Stimulated activated CD8-positive, alpha-beta memory T cell treated with anti-CD3 and anti-CD28 coated beads, Interleukin-7, amount 100 ng/mL, for 1 hour (primary cell): ENCODE results near the gene RPL9.
"Not testable (repeated sequence)": the region's sequence is repeated elsewhere in the genome, so short reads cannot be mapped to it uniquely, and the experiment has no call there.

Experiments used
- DNase-seq, 2 donors: peaks; one replicate each; pipeline ENCODE4 v3.0.0-alpha.2; 2020; ENCODE audit warnings: low read depth in 2 of 2

Gene RPL9

DNA sequence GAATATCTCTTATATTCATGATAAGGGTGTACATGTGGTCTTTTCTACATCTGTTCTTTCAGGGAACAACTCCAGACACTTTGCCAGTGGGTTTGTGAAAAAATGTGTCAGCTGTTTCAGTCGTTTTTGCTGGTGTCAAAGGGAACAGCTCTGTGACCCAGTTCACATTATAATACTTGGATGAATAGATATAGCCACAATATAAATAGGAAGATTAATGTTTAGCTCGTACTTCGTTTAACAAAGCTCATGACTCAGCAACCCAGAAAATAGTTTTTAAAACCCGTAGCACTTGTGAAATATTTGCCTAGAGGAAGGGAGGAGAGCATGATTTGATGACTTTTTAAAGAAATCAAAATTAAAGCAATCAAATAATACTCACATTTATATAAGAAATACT lies 8.0 kb upstream of the RPL9 start:
- no peak for DNase-seq

DNA sequence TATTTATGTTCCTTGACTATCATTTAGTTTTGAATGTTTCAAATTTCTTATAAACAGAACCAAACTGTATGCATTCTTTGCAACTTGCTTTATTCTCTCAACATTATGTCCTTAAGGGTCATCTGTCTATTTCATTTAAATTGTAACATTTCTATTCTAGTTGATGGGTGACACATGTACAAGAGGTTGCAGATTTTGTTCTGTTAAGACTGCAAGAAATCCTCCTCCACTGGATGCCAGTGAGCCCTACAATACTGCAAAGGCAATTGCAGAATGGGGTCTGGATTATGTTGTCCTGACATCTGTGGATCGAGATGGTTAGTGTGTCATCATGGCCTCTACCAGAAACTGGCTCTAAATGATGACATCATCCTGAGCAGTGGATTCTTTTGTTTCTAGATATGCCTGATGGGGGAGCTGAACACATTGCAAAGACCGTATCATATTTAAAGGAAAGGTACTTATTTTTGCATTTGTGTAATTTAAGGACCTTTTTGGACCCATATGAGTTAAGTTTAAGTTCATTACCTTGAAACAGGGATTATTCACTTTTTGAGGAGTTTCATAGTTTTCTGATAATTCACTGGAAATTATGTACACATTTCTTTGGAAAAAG lies 6.3 kb upstream of the RPL9 start:
- no peak for DNase-seq

DNA sequence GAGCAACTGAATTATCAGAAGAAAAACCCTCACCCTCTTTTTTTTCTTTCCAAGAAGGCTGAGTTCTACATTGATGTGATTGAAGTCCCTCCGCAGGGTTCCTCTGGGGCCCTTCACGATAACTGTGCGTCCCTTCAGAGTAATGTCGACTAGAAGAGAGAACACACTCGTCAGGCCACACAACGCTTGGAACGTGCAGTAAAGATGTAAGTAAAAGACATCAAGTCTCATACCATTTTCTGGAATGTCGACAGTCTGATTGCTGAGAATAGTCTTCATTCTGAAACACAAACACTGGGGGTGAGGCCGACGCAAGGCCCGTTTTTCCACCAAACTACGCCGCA lies 589 bp downstream of the RPL9 start:
- DNase-seq, result not testable (repeated sequence)

DNA sequence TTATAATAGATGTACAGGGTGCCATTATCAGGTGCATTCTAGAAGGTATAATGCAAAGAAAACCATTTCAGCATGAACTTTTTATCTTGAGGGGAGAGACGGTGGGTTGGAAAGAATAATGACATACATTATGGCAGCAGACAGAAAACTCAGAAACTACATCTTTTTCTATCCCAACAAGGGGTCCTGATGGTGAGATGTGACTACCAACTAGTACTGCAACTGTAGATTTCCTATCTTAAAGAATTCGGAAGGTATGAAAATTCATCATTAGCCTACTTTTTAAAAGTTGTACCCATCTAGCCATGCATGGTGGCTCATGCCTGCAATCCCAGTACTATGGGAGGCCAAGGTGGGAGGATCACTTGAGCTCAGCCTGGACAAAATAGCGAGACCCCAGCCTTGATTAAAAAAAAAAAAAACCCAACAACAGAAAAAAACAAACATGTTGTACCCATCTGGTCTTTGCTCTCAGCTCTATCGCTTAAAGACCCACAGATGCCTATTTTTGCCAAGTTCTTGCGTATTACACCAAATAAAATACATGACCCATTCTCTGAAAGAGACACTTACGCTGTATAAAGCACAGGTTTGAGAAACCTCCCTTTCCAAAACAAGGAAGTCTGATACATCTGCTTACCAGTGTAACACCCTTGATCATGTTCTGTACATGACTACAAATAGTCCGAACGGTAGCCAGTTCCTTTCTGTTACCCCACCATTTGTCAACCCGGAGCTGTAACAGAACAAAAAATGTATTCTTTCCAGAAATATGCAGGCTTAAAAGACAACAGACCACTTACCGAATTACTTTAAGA lies 1.6 kb downstream of the RPL9 start:
- DNase-seq, result no peak

DNA sequence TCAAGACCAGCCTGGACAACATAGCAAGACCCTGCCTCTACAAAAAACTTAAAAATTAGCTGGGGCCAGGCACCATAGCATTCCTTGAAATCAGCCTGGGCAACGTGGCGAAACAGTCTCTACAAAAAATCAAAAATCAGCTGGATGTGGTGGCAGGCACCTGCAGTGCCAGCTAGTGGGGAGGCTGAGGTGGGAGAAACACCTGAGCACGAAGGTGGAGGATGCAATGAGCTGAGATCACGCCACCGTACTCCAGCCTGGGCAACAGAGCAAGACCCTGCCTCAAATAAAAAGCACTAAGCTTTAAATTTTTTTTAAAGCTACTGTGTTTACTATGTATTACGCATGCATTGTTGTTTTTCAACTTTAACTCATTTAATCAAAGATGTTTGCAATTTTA lies 3.2 kb downstream of the RPL9 start:
- DNase-seq, result no peak

DNA sequence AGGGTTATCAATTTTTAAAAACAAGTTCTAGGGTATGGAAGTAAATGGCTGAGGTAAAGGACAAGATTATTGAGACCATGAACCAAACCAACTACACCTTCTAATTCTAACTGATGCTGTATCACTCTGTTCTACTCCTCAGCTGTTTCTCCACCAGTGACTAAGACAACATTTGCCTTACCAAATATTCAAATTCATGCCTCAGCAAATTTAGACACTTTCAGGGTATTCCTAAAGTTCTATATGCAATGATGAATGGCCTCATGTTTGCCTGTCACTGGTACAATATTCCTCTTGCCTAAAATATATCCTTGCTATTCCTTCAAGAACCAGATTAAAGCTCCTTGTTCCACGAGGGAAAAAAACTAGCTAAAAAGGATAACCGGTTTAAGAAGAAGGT lies 5.0 kb downstream of the RPL9 start:
- DNase-seq, result no peak

DNA sequence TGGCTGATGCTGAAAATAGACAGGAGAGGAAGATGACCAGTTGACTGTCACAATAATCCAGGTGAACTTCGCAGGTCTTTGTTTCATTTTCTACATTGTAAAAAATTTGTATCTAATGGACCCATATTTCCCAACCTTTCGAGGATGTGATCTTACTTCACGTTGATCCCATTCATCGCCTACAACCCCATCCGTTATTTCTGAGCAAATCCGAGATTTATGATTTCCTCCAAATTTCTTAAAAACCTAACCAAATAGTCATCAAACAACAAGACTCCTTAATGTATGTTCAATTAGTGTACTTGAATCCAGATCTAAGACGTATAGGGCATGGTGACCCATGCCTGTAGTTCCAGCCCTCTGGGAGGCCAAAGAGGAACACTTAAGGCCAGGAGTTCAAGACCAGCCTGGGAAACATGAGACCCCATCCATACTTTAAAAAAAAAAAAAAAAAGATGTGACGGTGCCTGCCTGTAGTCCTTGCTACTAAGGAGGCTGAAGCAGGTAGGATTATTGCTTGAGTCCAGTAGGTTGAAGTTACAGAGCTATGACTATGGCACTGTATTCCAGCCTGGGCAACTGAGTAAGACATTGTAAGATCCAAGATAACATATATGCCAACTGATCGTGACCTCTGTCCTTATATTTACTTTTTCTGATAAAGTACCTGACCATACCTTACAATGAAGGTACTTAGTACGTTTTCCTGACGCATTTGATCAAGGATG lies 5.7 kb downstream of the RPL9 start:
- no peak for DNase-seq

DNA sequence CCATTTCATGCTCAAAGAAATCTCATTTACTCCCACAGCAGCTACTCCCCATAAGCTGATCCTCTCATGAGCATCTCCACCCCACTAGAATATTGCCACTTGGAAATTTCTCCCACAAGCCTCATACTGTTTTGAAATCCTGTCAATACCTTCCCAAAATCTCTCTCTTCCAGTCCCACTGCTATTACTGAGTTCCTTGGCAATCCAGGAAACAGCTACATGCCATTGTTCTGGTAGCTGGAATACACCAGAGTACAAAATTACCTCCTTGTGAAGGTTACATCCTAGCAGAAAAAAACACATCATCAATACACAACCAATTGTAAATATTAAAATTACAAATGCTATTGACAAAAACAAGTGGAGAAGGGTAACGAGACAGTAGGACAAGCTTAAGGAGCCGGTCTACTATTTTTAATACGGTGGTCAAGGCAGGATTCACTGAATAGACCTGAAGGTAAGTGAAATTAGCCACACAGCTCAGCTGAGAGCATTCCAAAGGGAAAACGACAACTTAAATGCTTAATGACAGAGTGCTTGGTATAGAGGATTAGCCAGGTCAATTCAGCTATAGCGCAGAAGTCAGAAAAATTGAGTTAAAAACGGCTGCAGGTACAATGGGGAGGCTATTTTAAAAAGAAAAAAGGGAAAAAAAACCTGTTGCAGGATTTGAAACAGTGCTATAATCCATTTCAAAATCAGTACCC lies 6.4 kb downstream of the RPL9 start:
- DNase-seq, result no peak

DNA sequence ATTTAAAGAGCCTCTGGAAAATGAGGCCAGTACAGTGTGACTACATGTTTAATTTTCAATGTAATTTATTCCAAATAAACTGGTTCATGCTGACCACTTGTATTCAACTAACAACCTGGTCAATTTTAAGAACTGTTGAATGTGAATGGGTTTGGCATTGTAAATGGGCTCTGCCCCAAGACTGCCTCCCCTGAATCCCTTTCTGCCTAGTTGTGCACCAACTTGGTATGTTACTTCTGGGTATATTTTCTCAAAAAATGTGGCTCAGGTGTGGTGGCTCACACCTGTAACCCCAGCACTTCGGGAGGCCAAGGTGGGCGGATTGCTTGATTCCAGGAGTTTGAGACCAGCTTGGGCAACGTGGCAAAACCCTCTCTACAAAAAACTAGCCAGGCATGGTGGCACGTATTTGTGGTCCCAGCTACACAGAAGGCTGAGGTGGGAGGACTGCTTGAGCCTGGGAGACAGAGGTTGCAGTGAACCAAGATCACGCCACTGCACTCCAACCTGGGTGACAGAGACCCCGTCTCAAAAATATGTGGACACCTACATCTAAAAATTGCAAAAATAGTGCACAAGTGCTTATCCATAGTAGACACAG lies 7.2 kb downstream of the RPL9 start:
- no peak for DNase-seq

DNA sequence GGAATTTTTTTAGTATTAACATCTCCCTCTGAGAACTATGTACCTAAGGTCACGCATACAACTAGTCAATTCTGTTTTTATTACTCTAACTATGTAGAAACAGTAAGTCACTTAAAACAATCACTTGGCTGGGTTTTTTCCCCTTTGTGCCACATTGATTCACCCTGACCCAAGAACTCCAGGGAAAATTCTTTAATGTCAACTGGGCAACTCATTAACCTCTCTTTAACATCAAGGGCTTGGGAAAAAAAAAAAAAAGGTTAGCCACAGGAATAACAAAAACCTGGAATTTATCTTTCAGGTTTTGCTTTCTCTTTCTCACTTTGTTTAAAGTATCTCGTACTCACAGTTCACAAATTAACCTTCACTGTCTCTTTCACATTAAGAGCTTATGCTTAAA lies 8.1 kb downstream of the RPL9 start:
- DNase-seq, result no peak

DNA sequence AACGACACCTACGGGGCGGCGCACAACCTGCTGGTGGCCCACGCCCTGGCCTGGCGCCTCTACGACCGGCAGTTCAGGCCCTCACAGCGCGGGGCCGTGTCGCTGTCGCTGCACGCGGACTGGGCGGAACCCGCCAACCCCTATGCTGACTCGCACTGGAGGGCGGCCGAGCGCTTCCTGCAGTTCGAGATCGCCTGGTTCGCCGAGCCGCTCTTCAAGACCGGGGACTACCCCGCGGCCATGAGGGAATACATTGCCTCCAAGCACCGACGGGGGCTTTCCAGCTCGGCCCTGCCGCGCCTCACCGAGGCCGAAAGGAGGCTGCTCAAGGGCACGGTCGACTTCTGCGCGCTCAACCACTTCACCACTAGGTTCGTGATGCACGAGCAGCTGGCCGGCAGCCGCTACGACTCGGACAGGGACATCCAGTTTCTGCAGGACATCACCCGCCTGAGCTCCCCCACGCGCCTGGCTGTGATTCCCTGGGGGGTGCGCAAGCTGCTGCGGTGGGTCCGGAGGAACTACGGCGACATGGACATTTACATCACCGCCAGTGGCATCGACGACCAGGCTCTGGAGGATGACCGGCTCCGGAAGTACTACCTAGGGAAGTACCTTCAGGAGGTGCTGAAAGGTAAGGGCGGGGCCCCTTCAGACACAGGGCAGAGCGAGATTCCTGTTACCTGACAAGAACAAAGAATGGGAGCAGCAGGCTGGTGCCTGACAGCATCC lies 11.7 kb downstream of the RPL9 start:
- DNase-seq, result no peak

DNA sequence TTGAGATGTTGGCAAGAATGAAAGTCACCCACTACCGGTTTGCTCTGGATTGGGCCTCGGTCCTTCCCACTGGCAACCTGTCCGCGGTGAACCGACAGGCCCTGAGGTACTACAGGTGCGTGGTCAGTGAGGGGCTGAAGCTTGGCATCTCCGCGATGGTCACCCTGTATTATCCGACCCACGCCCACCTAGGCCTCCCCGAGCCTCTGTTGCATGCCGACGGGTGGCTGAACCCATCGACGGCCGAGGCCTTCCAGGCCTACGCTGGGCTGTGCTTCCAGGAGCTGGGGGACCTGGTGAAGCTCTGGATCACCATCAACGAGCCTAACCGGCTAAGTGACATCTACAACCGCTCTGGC lies 12.3 kb downstream of the RPL9 start:
- DNase-seq, result no peak

DNA sequence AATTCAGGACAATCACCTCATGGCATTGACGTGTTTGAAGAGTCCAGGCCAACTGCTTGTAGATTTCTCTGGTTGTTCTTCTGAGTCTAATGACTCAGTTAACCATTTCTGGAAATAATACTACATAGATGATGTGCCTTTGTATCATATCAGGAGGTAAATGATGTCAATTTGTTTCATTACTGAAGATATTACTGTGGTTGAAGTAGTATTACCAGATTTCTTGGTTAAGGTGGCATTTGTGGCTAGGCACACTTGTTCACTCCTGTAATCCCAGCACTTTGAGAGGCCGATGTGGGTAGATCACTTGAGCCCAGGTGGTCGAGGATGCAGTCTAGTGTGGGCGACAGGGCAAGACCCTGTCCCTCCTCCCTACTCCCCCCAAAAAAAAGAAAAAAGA lies 15.7 kb downstream of the RPL9 start:
- DNase-seq, result no peak

DNA sequence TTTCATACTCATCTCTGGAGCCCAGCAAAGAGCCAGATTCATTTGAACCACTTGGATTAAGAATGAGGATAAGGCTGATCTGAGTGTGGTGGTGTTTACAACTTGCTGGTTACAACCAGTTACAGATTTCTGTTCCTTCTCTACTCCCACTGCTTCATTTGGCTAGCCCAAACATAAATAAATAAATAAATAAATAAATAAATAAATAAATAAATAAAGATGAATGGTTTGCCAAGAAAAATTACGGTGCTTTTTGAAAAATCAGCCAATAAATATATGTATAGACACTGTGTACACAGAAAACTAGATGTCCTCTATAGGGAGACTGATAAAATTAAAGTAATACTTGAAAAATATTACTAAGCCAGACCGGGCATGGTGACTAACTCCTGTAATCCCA lies 17.1 kb downstream of the RPL9 start:
- no peak for DNase-seq

DNA sequence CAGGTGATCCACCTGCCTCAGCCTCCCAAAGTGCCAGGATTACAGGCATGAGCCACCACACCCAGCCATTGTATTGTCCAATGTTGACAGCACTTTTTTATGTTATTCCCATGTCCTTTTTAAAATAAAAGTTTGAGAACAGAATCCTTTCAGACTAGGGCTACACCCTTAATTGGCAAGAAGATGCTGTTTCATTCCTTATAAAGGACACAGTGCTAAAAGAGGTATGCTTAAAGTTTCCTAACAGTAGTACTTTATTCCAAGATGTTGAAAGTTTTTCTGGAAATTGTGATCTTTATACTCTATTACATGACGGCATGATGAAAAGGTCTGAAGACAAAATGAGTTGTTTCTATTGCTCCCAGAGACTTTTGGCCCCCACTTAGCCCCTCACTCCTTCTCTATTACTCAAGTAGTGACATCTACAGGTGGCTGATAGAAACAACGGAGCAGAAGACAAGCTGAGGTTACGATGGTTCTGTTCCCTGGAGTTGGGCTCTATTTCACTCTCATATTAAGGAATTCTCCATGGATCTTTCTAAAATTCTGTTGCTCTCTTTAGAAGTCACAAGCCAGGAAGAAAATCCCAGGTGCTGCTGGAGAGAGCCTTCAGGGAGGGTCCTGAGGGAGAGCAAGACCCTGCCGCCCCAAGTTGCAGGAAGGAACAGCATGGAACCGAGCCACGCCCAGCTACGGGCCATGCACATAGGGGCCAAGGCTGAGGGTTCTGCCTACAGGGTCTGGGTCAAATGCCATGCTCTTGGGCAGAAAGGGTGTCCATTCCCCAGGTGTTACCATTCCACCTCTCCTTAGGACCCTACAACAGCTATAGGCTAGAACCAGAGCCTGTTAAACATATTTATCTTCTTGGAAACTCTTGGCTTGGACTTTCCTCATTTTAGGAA lies 22.8 kb downstream of the RPL9 start:
- DNase-seq, result no peak

DNA sequence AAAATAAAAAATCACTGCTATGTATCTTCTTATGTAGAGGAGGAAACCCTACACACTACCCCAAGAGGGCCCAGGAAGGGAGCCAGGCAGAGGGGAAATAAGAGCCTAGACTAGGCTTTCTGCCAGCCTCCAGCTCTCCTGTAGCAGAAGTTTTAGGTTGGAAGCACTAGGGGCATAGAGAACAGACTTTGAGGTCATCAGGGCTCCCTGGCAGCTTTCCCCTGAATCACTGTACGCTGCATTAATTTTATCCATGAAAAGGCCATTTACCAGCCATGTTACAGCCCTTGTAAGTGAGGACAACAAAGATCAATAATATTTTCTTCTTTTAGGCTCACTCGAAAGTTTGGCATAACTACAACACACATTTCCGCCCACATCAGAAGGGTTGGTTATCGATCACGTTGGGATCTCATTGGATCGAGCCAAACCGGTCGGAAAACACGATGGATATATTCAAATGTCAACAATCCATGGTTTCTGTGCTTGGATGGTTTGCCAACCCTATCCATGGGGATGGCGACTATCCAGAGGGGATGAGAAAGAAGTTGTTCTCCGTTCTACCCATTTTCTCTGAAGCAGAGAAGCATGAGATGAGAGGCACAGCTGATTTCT lies 24.7 kb downstream of the RPL9 start:
- no peak for DNase-seq

DNA sequence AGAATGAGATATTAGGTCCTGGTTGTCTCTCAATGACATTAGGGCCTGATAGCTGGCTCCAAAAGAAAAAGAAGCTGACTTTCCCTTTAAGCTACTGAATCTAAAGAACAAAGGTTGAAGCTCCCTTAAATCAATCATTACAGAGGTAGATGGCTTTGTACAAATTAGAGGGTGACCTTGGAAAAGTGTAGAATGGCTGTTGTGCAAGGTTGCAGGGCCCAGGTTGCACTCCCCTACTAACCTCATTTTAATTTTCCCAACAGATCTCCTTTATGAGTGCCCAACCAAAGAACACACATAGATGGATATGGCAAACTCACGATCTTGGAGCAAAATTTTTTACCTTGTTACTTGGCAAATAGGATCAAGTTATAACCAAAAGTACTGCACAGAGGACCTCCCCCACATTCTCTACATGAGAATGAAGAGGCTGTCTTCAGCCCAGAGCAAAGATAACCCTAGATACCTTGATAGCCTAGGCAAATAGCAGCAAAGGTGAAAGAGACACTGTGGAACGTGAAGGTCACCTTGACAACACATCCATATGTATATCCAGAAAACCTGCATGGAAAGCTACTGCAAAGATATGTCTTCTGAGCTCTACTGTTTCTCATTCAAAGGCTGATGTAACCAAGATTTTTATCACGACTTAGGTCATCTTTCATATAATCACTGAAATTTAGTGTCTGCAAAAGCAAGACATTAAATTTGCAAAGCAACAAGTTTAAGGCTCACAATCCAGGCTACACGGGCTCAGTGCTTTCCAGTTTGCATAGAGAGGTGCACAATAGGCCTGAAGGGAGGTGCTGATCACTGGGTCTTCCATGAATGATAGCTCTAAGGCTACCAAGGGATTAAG lies 29.0 kb downstream of the RPL9 start:
- DNase-seq, result no peak

DNA sequence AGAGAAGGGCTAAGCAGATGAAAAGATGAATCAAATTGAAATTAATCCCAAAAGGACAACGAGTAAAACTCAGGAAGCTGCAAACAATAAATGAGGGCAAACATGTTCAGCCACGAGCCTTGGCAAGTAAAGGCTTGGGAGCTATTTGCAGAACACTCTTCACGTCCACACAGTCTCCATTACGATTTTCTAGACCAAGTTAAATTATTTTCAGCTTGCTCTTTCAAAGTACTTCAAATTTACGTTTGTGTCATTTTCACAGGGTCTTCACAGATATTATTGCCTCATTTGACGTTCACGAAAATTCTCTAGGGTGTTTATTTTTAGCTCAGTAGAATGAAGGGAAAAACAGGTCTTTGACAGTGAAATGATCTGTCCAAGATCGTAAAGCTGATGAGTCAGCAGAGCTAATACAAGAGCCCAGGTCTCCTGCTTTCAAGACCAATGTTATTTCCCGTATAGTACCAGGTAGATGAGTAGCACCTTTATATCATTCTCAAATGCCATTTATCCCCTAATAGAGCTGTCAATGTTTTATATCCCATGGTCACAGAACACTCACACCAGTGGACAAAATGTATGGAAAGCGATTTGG lies 31.1 kb downstream of the RPL9 start:
- no peak for DNase-seq

DNA sequence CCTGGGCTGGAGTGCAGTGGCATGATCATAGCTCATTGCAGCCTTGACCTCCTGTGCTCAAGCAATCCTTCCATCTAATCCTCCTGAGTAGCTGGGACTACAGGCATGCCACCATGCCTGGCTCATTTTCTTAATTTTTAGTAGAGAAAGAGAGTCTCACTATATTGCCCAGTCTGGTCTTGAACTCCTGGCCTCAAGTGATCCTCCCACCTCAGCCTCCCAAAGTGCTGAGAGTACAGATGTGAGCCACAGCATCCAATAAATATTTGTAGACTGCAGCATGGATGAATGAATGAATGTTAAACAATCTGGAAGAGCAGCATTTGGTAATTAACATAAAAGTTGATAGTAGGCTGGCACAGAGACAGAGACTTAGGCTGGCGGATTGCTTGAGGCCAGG lies 32.0 kb downstream of the RPL9 start:
- DNase-seq, result no peak
